Keratinocyte (primary cell): Measurements from ENCODE around the gene DCDC1.

Experiments
- CTCF ChIP-seq, 3 experiments: IDR thresholded peaks in 1 of 3; conservative IDR thresholded peaks in 1 of 3; optimal IDR thresholded peaks in 1 of 3; 2 replicates in 2 of 3; 3 replicates in 1 of 3; pipeline versions ENCODE3 to v1.5.1; 2011; ENCODE audit warnings: low read length in 3 of 3, mild to moderate bottlenecking in 3 of 3, moderate library complexity in 2 of 3, control low read depth in 1 of 3, inconsistent platforms in 1 of 3; ENCODE audit not compliant: insufficient read depth in 2 of 3; ENCODE audit errors: extremely low read depth in 1 of 3
- EZH2 ChIP-seq: IDR thresholded peaks from one replicate; pipeline ENCODE4 v1.6.1; 2012; ENCODE audit warnings: inconsistent platforms, mild to moderate bottlenecking, low read length, moderate library complexity

DNA sequence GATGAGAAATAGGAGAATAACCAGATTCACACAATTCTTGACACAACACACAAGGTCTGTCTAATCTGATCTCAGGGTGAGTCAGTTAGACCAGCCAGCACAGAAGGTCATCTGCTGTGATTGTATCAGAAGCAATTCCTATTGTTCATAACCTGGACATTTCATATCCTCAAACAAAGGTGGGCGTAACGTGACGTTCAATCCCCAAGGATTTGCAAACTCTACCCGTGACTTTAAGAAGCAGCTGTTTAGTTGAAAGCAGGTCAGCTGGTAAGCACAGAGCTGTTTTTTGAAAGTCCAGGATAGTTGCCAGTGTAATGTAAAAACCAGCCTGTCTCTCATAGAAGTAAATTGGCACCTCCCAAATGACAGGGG is 385.1 kb downstream of the DCDC1 start:
- no peak for TF ChIP-seq CTCF (optimal IDR thresholded peaks at IDR 0.05 in 1 of 3, IDR thresholded peaks at IDR 0.05 in 1 of 3, conservative IDR thresholded peaks at IDR 0.05 in 1 of 3; ENCODE audit: extremely low read depth in 1 of 3, insufficient read depth in 2 of 3, low read length in 3 of 3)
- TF ChIP-seq EZH2 = no peak
